Motor neuron (in vitro differentiated cells): Measurements from ENCODE around the gene SPACDR. TPM values are rescaled to one million over a fixed set of nuclear protein-coding genes. Genes with fewer than 3 reads are reported as not detected.

Source experiments
- ATAC-seq, 8 experiments: fragments of 200-7000 bp; cut with Tn5 transposase; replicated peaks in 6 of 8; 2 replicates each; pipeline ENCODE4 v1.8.0; 2021; ENCODE audit warnings: mild to moderate bottlenecking in 8 of 8, moderate library complexity in 8 of 8
- H3K27ac ChIP-seq, 2 donors: fragments of 250-450 bp; sonication (Bioruptor Pico); 2 replicates each; pipeline ENCODE4 v1.9.0; 2021; ENCODE audit warnings: antibody characterized with exemption in 2 of 2, mild to moderate bottlenecking in 2 of 2, moderate library complexity in 1 of 2
- H3K4me1 ChIP-seq, 2 donors: fragments of 250-450 bp; sonication (Bioruptor Pico); replicated peaks in 1 of 2; 2 replicates each; pipeline ENCODE4 v1.6.1; 2021; ENCODE audit warnings: antibody characterized with exemption in 2 of 2, mild to moderate bottlenecking in 2 of 2, moderate library complexity in 1 of 2
- H3K4me3 ChIP-seq, 5 donors: fragments of 250-450 bp; sonication (Bioruptor Pico); 2 replicates each; pipeline ENCODE4 v1.9.0; 2021; ENCODE audit warnings: antibody characterized with exemption in 5 of 5, mild to moderate bottlenecking in 5 of 5, moderate library complexity in 4 of 5
- whole genome bisulfite sequencing, 10 experiments: fragments of 450-650 bp; shearing (Covaris generic); methylation state at CpG; one replicate each; pipeline ENCODE4 v1.0.0; 2022; 5-methylcytosine and 5-hydroxymethylcytosine counted together
- in situ Hi-C, 9 experiments: fragments of 400-800 bp; cut with MboI; loops; one replicate each; pipeline ENCODE4 v1.15.0; 2021; ENCODE audit warnings: low sequenced_read_pairs in 9 of 9, low pct_unique_long_range_greater_than_20kb in 2 of 9; ENCODE audit not compliant: unreplicated experiment in 9 of 9
- total RNA-seq, 8 experiments: library from RNA; unstranded; fragments of 300-600 nt; gene quantifications; 2 replicates each; pipeline versions ENCODE4 v1.2.3 to v1.2.4, GENCODE V29; 2022

Gene SPACDR
- total RNA-seq, 8 experiments from 2014 or later: 0.38 to 2.7 (median 0.81) TPM; not detected in 1

DNA sequence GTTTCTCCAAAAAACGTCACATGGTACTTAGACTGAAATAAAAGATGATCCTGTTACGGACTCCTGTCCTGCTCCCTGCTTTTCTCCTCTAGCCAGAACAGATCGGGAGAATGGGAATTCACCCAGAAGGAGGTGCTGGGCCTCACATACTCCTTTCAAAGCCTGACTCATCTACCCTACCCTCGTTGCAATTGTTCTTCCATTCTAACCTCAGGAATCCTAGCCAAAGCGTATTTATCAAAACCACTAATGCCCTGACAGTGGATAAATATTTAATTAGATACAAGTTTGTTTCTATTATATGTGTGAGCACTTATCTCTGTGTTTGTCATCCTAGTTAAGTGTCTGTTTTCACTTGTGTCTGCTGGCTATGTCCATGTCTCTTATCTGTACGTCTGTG is 57.3 kb downstream of the SPACDR start:
- in situ Hi-C loops: no loop called here
- Histone ChIP-seq H3K4me1 (peaks cover 0 to 2% of the 10 kb centered on the region in 2 donors), H3K27ac (no peak overlapping the region), H3K4me3 (no peak overlapping the region)
- WGBS, 10 experiments: 0 to 65% (median 36%) methylated on average over 1 to 6 of the region's 6 CpGs
- ATAC-seq: peak in 1 of 8 experiments; percentile 27

Other genes with a start within 250 kb of the SPACDR start
- gene PVRIG, start 244.3 kb downstream of the SPACDR start, total RNA-seq: 10 to 100 TPM in 1 of 8 experiments, 1 to 10 TPM in 4, under 1 TPM in 1, not detected in 2; 0.98 to 10.7 (median 2.5) TPM
- gene SPDYE3, start 156.6 kb downstream of the SPACDR start, total RNA-seq: 1 to 10 TPM; 1.9 to 7.9 (median 4.1) TPM
- gene PILRB, start 106.1 kb downstream of the SPACDR start, total RNA-seq: 100 to 1,000 TPM in 1 of 8 experiments, 10 to 100 TPM in 7; 10.6 to 107 (median 19.6) TPM
- 1 to 10 TPM in 7 of 8 experiments, under 1 TPM in 1; 0.88 to 9.4 (median 3.0) TPM for gene PILRA, start 90.8 kb downstream of the SPACDR start, total RNA-seq
- 10 to 100 TPM in 1 of 8 experiments, 1 to 10 TPM in 7; 2.2 to 12.3 (median 3.5) TPM for gene ZCWPW1, start 35.6 kb downstream of the SPACDR start, total RNA-seq
- gene MEPCE, start 34.4 kb downstream of the SPACDR start, total RNA-seq: 10 to 100 TPM; 11.5 to 54.3 (median 29.1) TPM
- gene PPP1R35, start 27.8 kb downstream of the SPACDR start, total RNA-seq: 10 to 100 TPM; 11.5 to 38.3 (median 20.2) TPM
- 10 to 100 TPM in 7 of 8 experiments, 1 to 10 TPM in 1; 9.9 to 44.4 (median 22.0) TPM for gene TSC22D4, start 15.0 kb upstream of the SPACDR start, total RNA-seq
- gene NYAP1, start 19.7 kb upstream of the SPACDR start, total RNA-seq: 10 to 100 TPM in 5 of 8 experiments, 1 to 10 TPM in 1, under 1 TPM in 2; 0.81 to 30.0 (median 14.4) TPM
- gene AGFG2, start 74.9 kb upstream of the SPACDR start, total RNA-seq: 10 to 100 TPM in 4 of 8 experiments, 1 to 10 TPM in 4; 2.7 to 22.3 (median 7.5) TPM
- gene SAP25, start 109.6 kb upstream of the SPACDR start, total RNA-seq: 1 to 10 TPM in 4 of 8 experiments, under 1 TPM in 3, not detected in 1; 0.43 to 2.8 (median 1.0) TPM
- 10 to 100 TPM in 5 of 8 experiments, 1 to 10 TPM in 3; 9.1 to 24.3 (median 18.6) TPM for gene LRCH4, start 121.9 kb upstream of the SPACDR start, total RNA-seq
- gene FBXO24, start 122.1 kb upstream of the SPACDR start, total RNA-seq: 1 to 10 TPM in 3 of 8 experiments, under 1 TPM in 5; 0.25 to 1.9 (median 0.75) TPM
- 100 to 1,000 TPM in 4 of 8 experiments, 10 to 100 TPM in 1, 1 to 10 TPM in 3; 3.0 to 369 (median 86.9) TPM for gene PCOLCE, start 138.1 kb upstream of the SPACDR start, total RNA-seq
- gene MOSPD3, start 148.3 kb upstream of the SPACDR start, total RNA-seq: 10 to 100 TPM in 7 of 8 experiments, 1 to 10 TPM in 1; 9.5 to 20.5 (median 15.2) TPM
- 1 to 10 TPM in 6 of 8 experiments, under 1 TPM in 2; 0.54 to 3.9 (median 2.5) TPM for gene TFR2, start 177.3 kb upstream of the SPACDR start, total RNA-seq
- 10 to 100 TPM in 5 of 8 experiments, not detected in 3; 29.4 to 51.9 (median 38.1) TPM for gene ACTL6B, start 192.2 kb upstream of the SPACDR start, total RNA-seq
- 100 to 1,000 TPM; 141 to 235 (median 188) TPM for gene GNB2, start 209.5 kb upstream of the SPACDR start, total RNA-seq
- 10 to 100 TPM; 10.6 to 40.7 (median 19.1) TPM for gene GIGYF1, start 230.0 kb upstream of the SPACDR start, total RNA-seq
- 10 to 100 TPM; 32.0 to 59.6 (median 38.6) TPM for gene POP7, start 241.9 kb upstream of the SPACDR start, total RNA-seq